ENCODE measurements around the gene ABL1.

DNA sequence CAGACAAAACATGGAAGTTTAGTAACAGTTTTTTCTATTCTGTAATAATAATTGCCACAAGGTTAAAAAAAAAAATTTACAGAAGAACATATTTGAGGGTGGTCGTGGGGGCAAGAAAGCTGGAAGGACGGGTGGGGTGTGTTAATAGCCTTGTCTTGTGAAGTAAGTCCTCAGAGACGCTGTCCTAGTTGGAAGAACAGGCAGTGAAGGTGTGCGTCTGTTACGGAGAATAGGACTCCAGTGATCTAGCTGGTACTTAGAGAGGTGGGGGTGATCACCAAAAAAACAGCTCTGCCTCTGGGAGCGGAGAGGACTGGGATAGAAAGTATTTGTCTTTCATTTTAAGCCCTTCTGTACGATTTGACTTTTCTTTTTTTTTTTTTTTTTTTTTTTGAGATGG, 17.7 kb downstream of the ABL1 start:
- TF ChIP-seq, protein P1, sequence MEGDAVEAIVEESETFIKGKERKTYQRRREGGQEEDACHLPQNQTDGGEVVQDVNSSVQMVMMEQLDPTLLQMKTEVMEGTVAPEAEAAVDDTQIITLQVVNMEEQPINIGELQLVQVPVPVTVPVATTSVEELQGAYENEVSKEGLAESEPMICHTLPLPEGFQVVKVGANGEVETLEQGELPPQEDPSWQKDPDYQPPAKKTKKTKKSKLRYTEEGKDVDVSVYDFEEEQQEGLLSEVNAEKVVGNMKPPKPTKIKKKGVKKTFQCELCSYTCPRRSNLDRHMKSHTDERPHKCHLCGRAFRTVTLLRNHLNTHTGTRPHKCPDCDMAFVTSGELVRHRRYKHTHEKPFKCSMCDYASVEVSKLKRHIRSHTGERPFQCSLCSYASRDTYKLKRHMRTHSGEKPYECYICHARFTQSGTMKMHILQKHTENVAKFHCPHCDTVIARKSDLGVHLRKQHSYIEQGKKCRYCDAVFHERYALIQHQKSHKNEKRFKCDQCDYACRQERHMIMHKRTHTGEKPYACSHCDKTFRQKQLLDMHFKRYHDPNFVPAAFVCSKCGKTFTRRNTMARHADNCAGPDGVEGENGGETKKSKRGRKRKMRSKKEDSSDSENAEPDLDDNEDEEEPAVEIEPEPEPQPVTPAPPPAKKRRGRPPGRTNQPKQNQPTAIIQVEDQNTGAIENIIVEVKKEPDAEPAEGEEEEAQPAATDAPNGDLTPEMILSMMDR (IDR thresholded peaks at IDR 0.05) = no peak
- TF ChIP-seq YY1 (IDR thresholded peaks at IDR 0.05; ENCODE audit: low read depth) (no peak), SMC3 (IDR thresholded peaks at IDR 0.05; ENCODE audit: low read depth, low read length) (no peak), RCOR1 (IDR thresholded peaks at IDR 0.05; ENCODE audit: low read length) (no peak), JUND (IDR thresholded peaks at IDR 0.05) (no peak)
- TF ChIP-seq, protein P2, sequence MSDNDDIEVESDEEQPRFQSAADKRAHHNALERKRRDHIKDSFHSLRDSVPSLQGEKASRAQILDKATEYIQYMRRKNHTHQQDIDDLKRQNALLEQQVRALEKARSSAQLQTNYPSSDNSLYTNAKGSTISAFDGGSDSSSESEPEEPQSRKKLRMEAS (IDR thresholded peaks at IDR 0.05; ENCODE audit: low read depth) = no peak
- TF ChIP-seq, protein P3, sequence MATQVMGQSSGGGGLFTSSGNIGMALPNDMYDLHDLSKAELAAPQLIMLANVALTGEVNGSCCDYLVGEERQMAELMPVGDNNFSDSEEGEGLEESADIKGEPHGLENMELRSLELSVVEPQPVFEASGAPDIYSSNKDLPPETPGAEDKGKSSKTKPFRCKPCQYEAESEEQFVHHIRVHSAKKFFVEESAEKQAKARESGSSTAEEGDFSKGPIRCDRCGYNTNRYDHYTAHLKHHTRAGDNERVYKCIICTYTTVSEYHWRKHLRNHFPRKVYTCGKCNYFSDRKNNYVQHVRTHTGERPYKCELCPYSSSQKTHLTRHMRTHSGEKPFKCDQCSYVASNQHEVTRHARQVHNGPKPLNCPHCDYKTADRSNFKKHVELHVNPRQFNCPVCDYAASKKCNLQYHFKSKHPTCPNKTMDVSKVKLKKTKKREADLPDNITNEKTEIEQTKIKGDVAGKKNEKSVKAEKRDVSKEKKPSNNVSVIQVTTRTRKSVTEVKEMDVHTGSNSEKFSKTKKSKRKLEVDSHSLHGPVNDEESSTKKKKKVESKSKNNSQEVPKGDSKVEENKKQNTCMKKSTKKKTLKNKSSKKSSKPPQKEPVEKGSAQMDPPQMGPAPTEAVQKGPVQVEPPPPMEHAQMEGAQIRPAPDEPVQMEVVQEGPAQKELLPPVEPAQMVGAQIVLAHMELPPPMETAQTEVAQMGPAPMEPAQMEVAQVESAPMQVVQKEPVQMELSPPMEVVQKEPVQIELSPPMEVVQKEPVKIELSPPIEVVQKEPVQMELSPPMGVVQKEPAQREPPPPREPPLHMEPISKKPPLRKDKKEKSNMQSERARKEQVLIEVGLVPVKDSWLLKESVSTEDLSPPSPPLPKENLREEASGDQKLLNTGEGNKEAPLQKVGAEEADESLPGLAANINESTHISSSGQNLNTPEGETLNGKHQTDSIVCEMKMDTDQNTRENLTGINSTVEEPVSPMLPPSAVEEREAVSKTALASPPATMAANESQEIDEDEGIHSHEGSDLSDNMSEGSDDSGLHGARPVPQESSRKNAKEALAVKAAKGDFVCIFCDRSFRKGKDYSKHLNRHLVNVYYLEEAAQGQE (IDR thresholded peaks at IDR 0.05; ENCODE audit: low read depth, low read length) = no peak

Data from SK-N-SH (cell line).